GM12874 (cell line): ENCODE data around the gene FAM186B.

ENCODE experiments used
- CTCF ChIP-seq: IDR thresholded peaks from 2 replicates; pipeline ENCODE4 v1.5.1; 2011; ENCODE audit warnings: low read depth, mild to moderate bottlenecking, control low read depth, low read length, moderate library complexity; ENCODE audit not compliant: insufficient read depth

Gene FAM186B

GRCh38 chr12:49643135-49643534, 37.7 kb upstream of the FAM186B start:
- no peak for TF ChIP-seq CTCF

GRCh38 chr12:49642370-49642802, 36.9 kb upstream of the FAM186B start:
- no peak for TF ChIP-seq CTCF

GRCh38 chr12:49641748-49642369, 36.4 kb upstream of the FAM186B start:
- TF ChIP-seq CTCF: no peak

GRCh38 chr12:49636979-49637755, 31.7 kb upstream of the FAM186B start:
- peak; percentile 77 for TF ChIP-seq CTCF

GRCh38 chr12:49636574-49636973, 31.1 kb upstream of the FAM186B start:
- TF ChIP-seq CTCF: no peak

GRCh38 chr12:49635656-49636055, 30.2 kb upstream of the FAM186B start:
- no peak for TF ChIP-seq CTCF

- TF ChIP-seq CTCF: no peak
Measured at GRCh38 chr12:49635036-49635435, 29.6 kb upstream of the FAM186B start.
